Fibroblast of lung (primary cell): ENCODE measurements around the gene TECPR2.

ENCODE experiments used
- CTCF ChIP-seq, 2 donors: IDR thresholded peaks in 1 of 2; conservative IDR thresholded peaks in 1 of 2; 1 replicate in 1 of 2; 2 replicates in 1 of 2; pipeline ENCODE4 v1.5.1; 2011 to 2012; ENCODE audit warnings: low read length in 2 of 2, control low read depth in 1 of 2, inconsistent platforms in 1 of 2, low read depth in 1 of 2, mild to moderate bottlenecking in 1 of 2
- EZH2 ChIP-seq: IDR thresholded peaks from 2 replicates; pipeline ENCODE4 v1.5.1; 2012; ENCODE audit warnings: low read length, control low read depth, mild to moderate bottlenecking; ENCODE audit errors: missing control alignments

- TF ChIP-seq EZH2, result no peak
- TF ChIP-seq CTCF (conservative IDR thresholded peaks at IDR 0.05 in 1 of 2, IDR thresholded peaks at IDR 0.05 in 1 of 2; ENCODE audit: low read depth in 1 of 2, low read length in 2 of 2), result no peak
These were observed 40.3 kb downstream of the TECPR2 start for GRCh38 chr14:102403028-102403427.
